Activated B cell treated with CpG ODN at 0.5 μM for 24 hours (primary cell): ENCODE measurements around the gene FOXA1. TPM values are rescaled to one million over a fixed set of nuclear protein-coding genes. Genes with fewer than 3 reads are reported as not detected.

ENCODE experiments used
- ATAC-seq: fragments of 200-7000 bp; cut with Tn5 transposase; one replicate; pipeline ENCODE4 v1.10.0; 2021; ENCODE audit warnings: low read depth, mild to moderate bottlenecking, moderate library complexity
- CTCF ChIA-PET: fragments of 350-600 bp; sonication (Branson Sonifier 250); formaldehyde crosslinking; loops from one replicate; lab custom pipeline; 2021; ENCODE audit warnings: antibody characterized with exemption; lab: Charles Lee
- POLR2A ChIA-PET: fragments of 350-600 bp; sonication (Branson Sonifier 250); formaldehyde crosslinking; loops from one replicate; lab custom pipeline; 2021; ENCODE audit warnings: antibody characterized with exemption; lab: Charles Lee
- DNase-seq: peaks from one replicate; pipeline ENCODE4 v3.0.0; 2022
- H3K27ac Mint-ChIP-seq: one replicate; pipeline ENCODE4 v1.8.0; 2020; ENCODE audit warnings: mixed read lengths
- H3K27me3 Mint-ChIP-seq: one replicate; pipeline ENCODE4 v1.8.0; 2021; ENCODE audit warnings: mixed read lengths
- H3K36me3 Mint-ChIP-seq: one replicate; pipeline ENCODE4 v1.8.0; 2021; ENCODE audit warnings: low read depth, mixed read lengths
- H3K4me1 Mint-ChIP-seq: one replicate; pipeline ENCODE4 v1.8.0; 2021; ENCODE audit warnings: mixed read lengths
- H3K4me3 Mint-ChIP-seq: one replicate; pipeline ENCODE4 v1.8.0; 2020; ENCODE audit warnings: mild to moderate bottlenecking, mixed read lengths
- H3K9me3 Mint-ChIP-seq: one replicate; pipeline ENCODE4 v1.8.0; 2020; ENCODE audit warnings: mixed read lengths
- intact Hi-C: fragments of 100-400 bp; cut with micrococcal nuclease; formaldehyde crosslinking; loops from one replicate; pipeline ENCODE4 v1.15.1; 2024
- total RNA-seq: library from RNA; stranded (reverse); gene quantifications from 2 replicates; pipeline ENCODE4 v1.2.3, GENCODE V29; 2022
- TF ChIP-seq, protein P1 (sequence below): fragments of 200-600 bp; IDR thresholded peaks from one replicate; pipeline ENCODE4 v1.8.0; 2022; ENCODE audit warnings: antibody characterized with exemption, mild to moderate bottlenecking

FOXA1 gene
- total RNA-seq, 1 donor from 2014 or later = not detected

DNA sequence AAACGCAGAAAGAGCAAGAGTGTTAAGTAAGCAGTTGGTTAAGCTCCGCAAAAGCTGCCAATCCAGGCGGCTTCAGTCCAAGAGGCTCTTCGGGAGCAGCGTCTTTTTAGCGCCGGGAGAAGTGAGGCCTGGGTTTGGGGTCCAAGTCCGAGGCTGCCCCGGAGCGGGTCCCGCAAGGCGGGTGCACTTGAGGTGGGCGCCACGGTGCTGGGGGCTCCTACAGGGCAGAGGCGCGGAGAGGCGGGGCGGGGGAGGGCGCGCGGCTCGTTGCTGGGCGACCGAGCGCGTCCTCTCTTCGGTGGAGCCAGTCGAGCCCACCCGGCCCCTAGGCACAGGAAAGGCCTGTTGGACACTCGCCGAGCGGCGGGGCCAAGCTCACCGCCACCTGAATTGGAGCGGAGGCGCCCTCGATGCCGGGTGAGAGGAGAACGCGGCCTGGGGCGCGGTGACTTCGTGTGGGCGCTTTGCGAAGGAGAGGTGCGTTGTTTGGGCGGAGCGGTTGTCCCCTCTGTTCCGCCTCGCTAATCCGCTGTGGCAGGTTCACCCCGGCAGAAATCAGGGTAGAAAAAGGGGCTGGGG is 16.0 kb upstream of the FOXA1 start:
- ChIA-PET CTCF (no interaction called here), POLR2A (no interaction called here)
- ATAC-seq = no peak
- TF ChIP-seq, protein P1, sequence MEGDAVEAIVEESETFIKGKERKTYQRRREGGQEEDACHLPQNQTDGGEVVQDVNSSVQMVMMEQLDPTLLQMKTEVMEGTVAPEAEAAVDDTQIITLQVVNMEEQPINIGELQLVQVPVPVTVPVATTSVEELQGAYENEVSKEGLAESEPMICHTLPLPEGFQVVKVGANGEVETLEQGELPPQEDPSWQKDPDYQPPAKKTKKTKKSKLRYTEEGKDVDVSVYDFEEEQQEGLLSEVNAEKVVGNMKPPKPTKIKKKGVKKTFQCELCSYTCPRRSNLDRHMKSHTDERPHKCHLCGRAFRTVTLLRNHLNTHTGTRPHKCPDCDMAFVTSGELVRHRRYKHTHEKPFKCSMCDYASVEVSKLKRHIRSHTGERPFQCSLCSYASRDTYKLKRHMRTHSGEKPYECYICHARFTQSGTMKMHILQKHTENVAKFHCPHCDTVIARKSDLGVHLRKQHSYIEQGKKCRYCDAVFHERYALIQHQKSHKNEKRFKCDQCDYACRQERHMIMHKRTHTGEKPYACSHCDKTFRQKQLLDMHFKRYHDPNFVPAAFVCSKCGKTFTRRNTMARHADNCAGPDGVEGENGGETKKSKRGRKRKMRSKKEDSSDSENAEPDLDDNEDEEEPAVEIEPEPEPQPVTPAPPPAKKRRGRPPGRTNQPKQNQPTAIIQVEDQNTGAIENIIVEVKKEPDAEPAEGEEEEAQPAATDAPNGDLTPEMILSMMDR = no peak
- Mint-ChIP-seq H3K9me3 (peaks cover 34% of the 10 kb centered on the region), H3K4me3 (no peak overlapping the region), H3K27me3 (peaks cover 6% of the 10 kb centered on the region), H3K36me3 (peaks cover 5% of the 10 kb centered on the region), H3K4me1 (no peaks in the 10 kb centered on the region), H3K27ac (no peak overlapping the region)
- intact Hi-C loops = no loop called here
- no peak for DNase-seq

DNA sequence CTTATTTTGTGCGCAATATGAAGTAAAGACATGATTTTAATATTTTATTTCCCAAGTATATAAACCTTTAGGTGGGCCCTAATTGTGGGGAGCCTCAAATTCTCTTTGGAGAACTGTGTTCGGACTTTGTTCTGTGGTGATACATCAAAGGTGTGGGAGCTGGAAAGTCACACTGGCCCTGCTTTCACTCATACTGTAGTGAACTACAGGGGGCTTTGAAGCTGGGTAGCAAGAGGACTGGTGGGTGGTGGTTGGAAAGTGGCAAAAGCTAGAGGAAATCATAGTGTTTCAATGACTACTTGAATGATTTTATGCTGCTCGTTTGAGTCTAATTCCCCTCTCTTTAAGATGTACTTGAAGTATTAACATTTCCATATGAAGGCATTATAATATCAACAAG is 13.6 kb upstream of the FOXA1 start:
- H3K9me3 Mint-ChIP-seq = peaks cover 19% of the 10 kb centered on the region

DNA sequence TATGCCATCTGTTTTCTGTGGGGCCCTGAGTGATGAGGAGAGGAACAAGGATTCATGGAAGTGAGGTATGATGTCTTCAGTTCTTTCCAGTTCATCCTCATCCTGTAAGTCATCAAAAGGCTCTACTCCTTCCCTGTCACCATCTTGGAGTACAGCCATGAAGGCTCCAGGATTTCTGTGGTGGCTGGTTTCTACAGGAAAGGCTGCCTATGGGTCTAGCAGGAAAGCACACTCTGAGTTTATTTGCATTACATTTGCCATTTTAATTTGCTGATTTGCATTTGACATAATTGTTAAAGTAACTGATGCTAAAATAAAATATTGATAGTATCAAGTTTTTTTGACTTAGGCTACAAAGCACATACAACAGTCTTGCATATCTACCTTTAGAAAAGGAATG is 11.6 kb upstream of the FOXA1 start:
- Mint-ChIP-seq H3K36me3 (no peaks in the 10 kb centered on the region), H3K4me1 (no peaks in the 10 kb centered on the region), H3K27ac (no peak overlapping the region), H3K9me3 (peaks cover 5% of the 10 kb centered on the region), H3K27me3 (peaks cover 20% of the 10 kb centered on the region), H3K4me3 (no peak overlapping the region)
- ATAC-seq (no peak), DNase-seq (no peak)
- TF ChIP-seq, protein P1 = no peak
- CTCF ChIA-PET = no interaction called here
- POLR2A ChIA-PET = no interaction called here
- intact Hi-C loops = no loop called here

More for the DNA sequence above, 13.6 kb upstream of the FOXA1 start:
- H3K4me3 Mint-ChIP-seq = no peak overlapping the region
- CTCF ChIA-PET = no interaction called here
- TF ChIP-seq, protein P1 = no peak
- H3K36me3 Mint-ChIP-seq = peaks cover 2% of the 10 kb centered on the region
- no peak overlapping the region for H3K27ac Mint-ChIP-seq
- intact Hi-C loops = no loop called here
- POLR2A ChIA-PET = no interaction called here
- peaks cover 8% of the 10 kb centered on the region for H3K27me3 Mint-ChIP-seq
- DNase-seq = no peak
- ATAC-seq = no peak
- H3K4me1 Mint-ChIP-seq = no peaks in the 10 kb centered on the region

DNA sequence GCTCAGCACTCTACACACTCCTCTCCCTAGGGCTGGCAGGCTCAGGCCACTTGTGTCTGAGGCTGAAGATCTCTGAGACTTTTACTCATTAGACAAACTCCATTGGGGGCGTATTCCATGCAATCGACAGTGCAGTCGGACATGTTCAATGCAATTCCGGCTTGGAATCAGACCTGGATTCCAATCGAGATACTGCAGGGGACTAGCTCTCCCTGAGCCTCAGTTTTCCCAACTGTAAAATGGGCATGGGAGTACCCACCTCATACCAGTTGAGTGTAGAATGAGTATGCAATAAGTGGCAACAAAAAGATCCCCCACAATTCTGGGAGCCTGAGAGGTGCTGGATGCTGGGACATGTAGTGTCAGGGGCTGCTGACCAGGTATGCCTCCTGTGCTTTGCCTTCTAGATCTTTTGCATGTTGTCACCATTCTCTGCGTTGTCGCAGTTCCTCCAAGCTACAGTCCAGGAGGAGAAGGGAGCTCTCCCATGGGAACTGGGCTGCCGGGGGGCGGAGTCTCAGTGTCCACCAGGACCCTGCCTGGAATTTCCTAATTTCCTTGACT is 8.7 kb upstream of the FOXA1 start:
- TF ChIP-seq, protein P1 = no peak
- CTCF ChIA-PET = no interaction called here
- Mint-ChIP-seq H3K36me3 (no peaks in the 10 kb centered on the region), H3K4me3 (no peak overlapping the region), H3K27me3 (peaks cover 40% of the 10 kb centered on the region), H3K4me1 (peaks cover 6% of the 10 kb centered on the region), H3K9me3 (no peaks in the 10 kb centered on the region), H3K27ac (no peak overlapping the region)
- ATAC-seq (no peak), DNase-seq (no peak)
- POLR2A ChIA-PET = no interaction called here
- intact Hi-C loops = no loop called here

DNA sequence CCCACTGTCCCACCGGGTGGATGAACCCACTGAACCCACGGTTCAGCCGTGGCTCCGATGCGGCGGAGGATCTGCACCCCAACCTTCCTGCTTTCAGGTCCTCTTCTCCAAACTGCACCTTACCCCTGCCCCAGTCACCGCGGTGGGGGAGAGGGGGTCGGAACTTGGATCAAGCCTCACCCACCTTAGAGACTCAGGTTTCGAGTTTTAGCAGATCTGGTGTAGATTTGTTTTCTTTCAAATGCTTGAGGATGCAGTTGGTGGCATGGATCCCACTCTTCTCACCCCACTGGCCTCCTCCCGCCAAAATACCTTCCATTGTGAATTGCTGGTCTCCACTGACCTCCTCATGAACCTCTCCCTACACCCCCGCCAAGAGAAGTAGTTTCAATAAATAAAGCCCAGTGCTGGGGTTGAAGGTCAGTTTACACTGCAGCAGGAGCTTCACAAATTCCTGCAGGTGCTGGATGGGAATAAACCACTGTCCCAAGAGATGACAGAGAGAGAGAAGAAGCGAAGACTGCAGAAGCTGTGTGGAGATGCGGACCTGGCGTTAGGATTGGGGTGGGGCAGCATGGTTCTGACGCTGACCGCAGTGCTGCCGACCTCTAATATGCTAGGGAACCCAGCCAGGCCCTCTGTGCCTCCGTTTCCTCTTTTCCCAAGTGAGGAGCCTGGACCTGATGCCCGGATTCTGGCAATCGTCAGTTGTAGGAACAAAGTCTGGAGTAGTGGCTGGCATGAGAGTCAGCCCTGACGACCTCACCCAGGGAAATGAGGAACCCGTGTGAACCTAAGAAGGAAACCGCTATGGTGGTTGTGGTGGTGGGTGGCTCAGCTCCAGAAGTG is 7.8 kb upstream of the FOXA1 start:
- no peaks in the 10 kb centered on the region for H3K9me3 Mint-ChIP-seq
- no peak overlapping the region for H3K4me3 Mint-ChIP-seq
- H3K27ac Mint-ChIP-seq = no peak overlapping the region
- intact Hi-C loops = no loop called here
- ATAC-seq (no peak), DNase-seq (no peak)
- CTCF ChIA-PET = no interaction called here
- H3K36me3 Mint-ChIP-seq = no peaks in the 10 kb centered on the region
- peaks cover 45% of the 10 kb centered on the region for H3K27me3 Mint-ChIP-seq
- POLR2A ChIA-PET = no interaction called here
- TF ChIP-seq, protein P1 = no peak
- peaks cover 7% of the 10 kb centered on the region for H3K4me1 Mint-ChIP-seq
